ENCODE data around the gene MACIR.

The MACIR gene

GRCh38 chr5:103256178-103256577 is 2.4 kb upstream of the MACIR start:
- DNase-seq (ENCODE audit: extremely low spot score): no peak
- ChIA-PET CTCF (interaction anchor here (1.2 to 3.4 kb wide), 7 partner anchors 14 to 219 kb away, joined by 3 to 17 read pairs (median 4); no protein-coding TSS in a partner anchor), POLR2A (no interaction called here)
- peak; percentile 27 for TF ChIP-seq CTCF (IDR thresholded peaks at IDR 0.05; ENCODE audit: control extremely low read depth, extremely low read depth, low read depth, missing control alignments)

GRCh38 chr5:103258957-103259704 is 568 bp downstream of the MACIR start:
- ChIA-PET POLR2A (interaction anchor here (0.6 to 0.8 kb wide), 3 partner anchors 72 to 193 kb away, joined by 3 to 6 read pairs (median 4); no protein-coding TSS in a partner anchor), CTCF (interaction anchor here (0.7 to 3.7 kb wide), 10 partner anchors 9 to 216 kb away, joined by 3 to 19 read pairs (median 4); partner anchors contain the start of gene PPIP5K2)
- TF ChIP-seq CTCF (IDR thresholded peaks at IDR 0.05; ENCODE audit: control extremely low read depth, extremely low read depth, low read depth, missing control alignments): no peak
- DNase-seq (ENCODE audit: extremely low spot score): peak; percentile 52

- no peak for TF ChIP-seq CTCF (IDR thresholded peaks at IDR 0.05; ENCODE audit: control extremely low read depth, extremely low read depth, low read depth, missing control alignments)
- POLR2A ChIA-PET: no interaction called here
- DNase-seq (ENCODE audit: extremely low spot score): peak; percentile 17
- CTCF ChIA-PET: interaction anchor here (0.9 to 4.5 kb wide), 4 partner anchors 9 to 35 kb away, joined by 3 to 31 read pairs (median 17); no protein-coding TSS in a partner anchor
Measured at GRCh38 chr5:103259705-103260355, 1.3 kb downstream of the MACIR start.

- TF ChIP-seq CTCF (IDR thresholded peaks at IDR 0.05; ENCODE audit: control extremely low read depth, extremely low read depth, low read depth, missing control alignments): no peak
- ChIA-PET CTCF (interaction anchor here (2.0 to 4.5 kb wide), 4 partner anchors 12 to 36 kb away, joined by 5 to 31 read pairs (median 17); no protein-coding TSS in a partner anchor), POLR2A (no interaction called here)
- DNase-seq (ENCODE audit: extremely low spot score): peak; percentile 45
Measured at GRCh38 chr5:103260951-103261350, 2.4 kb downstream of the MACIR start.

- CTCF ChIA-PET: interaction anchor here (2.0 to 4.5 kb wide), 3 partner anchors 10 to 213 kb away, joined by 5 to 31 read pairs (median 7); no protein-coding TSS in a partner anchor
- no peak for DNase-seq (ENCODE audit: extremely low spot score)
- POLR2A ChIA-PET: no interaction called here
Measured at GRCh38 chr5:103262422-103262871, 3.9 kb downstream of the MACIR start.

More at GRCh38 chr5:103262422-103262871, 3.9 kb downstream of the MACIR start:
- no peak for TF ChIP-seq CTCF (IDR thresholded peaks at IDR 0.05; ENCODE audit: control extremely low read depth, extremely low read depth, low read depth, missing control alignments)

All from GM10248 (cell line).